Kidney (tissue), 14 donors: Measurements from ENCODE around the gene CPZ. TPM values are rescaled to one million over a fixed set of nuclear protein-coding genes. Genes with fewer than 3 reads are reported as not detected.

Experiments used
- DNase-seq, 5 donors: peaks; one replicate each; pipeline ENCODE4 v3.0.0-alpha.2; 2013 to 2020
- FAIRE-seq: peaks from 2 replicates; lab custom pipeline; 2012; peaks lifted over from hg19 to GRCh38; lab: Jason Lieb, UNC
- H3K27ac ChIP-seq, 2 donors: one replicate each; pipeline ENCODE4 v1.7.0; 2013; ENCODE audit warnings: low read depth in 2 of 2, low read length in 2 of 2, inconsistent platforms in 1 of 2
- H3K27me3 ChIP-seq: one replicate; pipeline ENCODE4 v1.7.1; 2013; ENCODE audit warnings: low read length, inconsistent platforms; ENCODE audit not compliant: control insufficient read depth, insufficient read depth
- H3K36me3 ChIP-seq, 3 donors: one replicate each; pipeline versions ENCODE4 v1.7.0 to v1.7.1; 2013; ENCODE audit warnings: low read length in 3 of 3, control low read depth in 1 of 3, inconsistent platforms in 1 of 3; ENCODE audit not compliant: insufficient read depth in 3 of 3, control insufficient read depth in 2 of 3
- H3K4me1 ChIP-seq, 3 donors: one replicate each; pipeline versions ENCODE4 v1.7.0 to v1.7.1; 2013; ENCODE audit warnings: low read length in 3 of 3, inconsistent platforms in 1 of 3, low read depth in 1 of 3; ENCODE audit not compliant: control insufficient read depth in 2 of 3, insufficient read depth in 2 of 3
- H3K4me3 ChIP-seq, 3 donors: one replicate each; pipeline versions ENCODE4 v1.7.0 to v1.8.1; 2013; ENCODE audit warnings: low read length in 3 of 3, control low read depth in 1 of 3, inconsistent platforms in 1 of 3
- H3K9ac ChIP-seq, 3 donors: one replicate each; pipeline versions ENCODE4 v1.7.0 to v1.7.1; 2013; ENCODE audit warnings: low read length in 3 of 3, control low read depth in 1 of 3, inconsistent platforms in 1 of 3
- H3K9me3 ChIP-seq, 3 donors: one replicate each; pipeline versions ENCODE4 v1.7.0 to v1.7.1; 2013; ENCODE audit warnings: low read length in 3 of 3, control low read depth in 1 of 3, inconsistent platforms in 1 of 3; ENCODE audit not compliant: control insufficient read depth in 2 of 3, insufficient read depth in 1 of 3
- CTCF ChIP-seq: IDR thresholded peaks from 3 replicates; pipeline ENCODE4 v1.5.1; 2012; ENCODE audit warnings: mild to moderate bottlenecking, moderate library complexity, borderline replicate concordance; ENCODE audit not compliant: insufficient read depth; ENCODE audit errors: extremely low read depth
- intact Hi-C: fragments of 100-400 bp; cut with DNase I; formaldehyde crosslinking; loops from one replicate; pipeline ENCODE4 v1.11.1; 2022
- polyA plus RNA-seq: library from polyadenylated mRNA; stranded (reverse); fragments of 350-450 nt; fragmentation: Illumina TruSeq; extraction: RNeasy Lipid Tissue Mini Kit (QIAGEN cat#74804); gene quantifications from one replicate; pipeline ENCODE4 v1.2.3, GENCODE V29; 2014; ENCODE audit warnings: low read depth, low replicate concordance; ENCODE audit not compliant: insufficient read depth
- total RNA-seq: library from RNA; stranded (reverse); fragmentation: NEBNext Ultra II Directional; extraction: Animal tissue kit (Norgen Biotek cat#: 25700); gene quantifications from one replicate; pipeline ENCODE4 v1.2.1, GENCODE V29; 2021
- donor health status: control.
- donor health status: control.
- donor health status: control.
- donor health status: control.
- donor health status: control.
- donor health status: DM: yes; HTN: yes; CAD: no.
- donor health status: Normal renal cell carcinoma (clear cell type).

CPZ gene
- total and polyA plus RNA-seq, 2 donors from 2014 or later = 1.2 to 2.6 TPM

- H3K4me1 ChIP-seq = no peaks in the 10 kb centered on the region
- H3K9me3 ChIP-seq = no peaks in the 10 kb centered on the region
- intact Hi-C loops = no loop called here
- TF ChIP-seq CTCF = no peak
- H3K27ac ChIP-seq = no peak overlapping the region
- H3K36me3 ChIP-seq = no peaks in the 10 kb centered on the region
- H3K4me3 ChIP-seq = no peak overlapping the region
- FAIRE-seq (no peak), DNase-seq (no peak)
- H3K27me3 ChIP-seq = no peaks in the 10 kb centered on the region
- no peak overlapping the region for H3K9ac ChIP-seq
These were observed 16.3 kb downstream of the CPZ start for GRCh38 chr4:8608714-8609391.

GRCh38 chr4:8609406-8609805 is 16.8 kb downstream of the CPZ start:
- no peak for DNase-seq
- H3K27ac ChIP-seq = no peak overlapping the region
- no peak for FAIRE-seq
- no peaks in the 10 kb centered on the region for H3K36me3 ChIP-seq
- no peaks in the 10 kb centered on the region for H3K27me3 ChIP-seq
- intact Hi-C loops = no loop called here
- TF ChIP-seq CTCF = no peak
- H3K9me3 ChIP-seq = no peaks in the 10 kb centered on the region
- H3K4me3 ChIP-seq = no peak overlapping the region
- H3K9ac ChIP-seq = no peak overlapping the region
- no peaks in the 10 kb centered on the region for H3K4me1 ChIP-seq

GRCh38 chr4:8609824-8610350 is 17.3 kb downstream of the CPZ start:
- Histone ChIP-seq H3K27me3 (no peaks in the 10 kb centered on the region), H3K4me1 (no peaks in the 10 kb centered on the region), H3K9me3 (no peaks in the 10 kb centered on the region), H3K9ac (no peak overlapping the region), H3K36me3 (no peaks in the 10 kb centered on the region), H3K4me3 (no peak overlapping the region), H3K27ac (no peak overlapping the region)
- intact Hi-C loops = no loop called here
- no peak for FAIRE-seq
- no peak for TF ChIP-seq CTCF
- no peak for DNase-seq
